Ecto neural progenitor cell (in vitro differentiated cells): ENCODE measurements around the gene LRP1.

Source experiments
- DNase-seq: peaks from one replicate; pipeline ENCODE4 v3.0.0-alpha.2; 2018; ENCODE audit warnings: low spot score

The LRP1 gene

GRCh38 chr12:57236201-57236924 is 108.1 kb downstream of the LRP1 start:
- peak; percentile 83 for DNase-seq

GRCh38 chr12:57236925-57237595 is 108.8 kb downstream of the LRP1 start:
- peak; percentile 64 for DNase-seq

GRCh38 chr12:57237596-57237931 is 109.3 kb downstream of the LRP1 start:
- DNase-seq = no peak

DNA sequence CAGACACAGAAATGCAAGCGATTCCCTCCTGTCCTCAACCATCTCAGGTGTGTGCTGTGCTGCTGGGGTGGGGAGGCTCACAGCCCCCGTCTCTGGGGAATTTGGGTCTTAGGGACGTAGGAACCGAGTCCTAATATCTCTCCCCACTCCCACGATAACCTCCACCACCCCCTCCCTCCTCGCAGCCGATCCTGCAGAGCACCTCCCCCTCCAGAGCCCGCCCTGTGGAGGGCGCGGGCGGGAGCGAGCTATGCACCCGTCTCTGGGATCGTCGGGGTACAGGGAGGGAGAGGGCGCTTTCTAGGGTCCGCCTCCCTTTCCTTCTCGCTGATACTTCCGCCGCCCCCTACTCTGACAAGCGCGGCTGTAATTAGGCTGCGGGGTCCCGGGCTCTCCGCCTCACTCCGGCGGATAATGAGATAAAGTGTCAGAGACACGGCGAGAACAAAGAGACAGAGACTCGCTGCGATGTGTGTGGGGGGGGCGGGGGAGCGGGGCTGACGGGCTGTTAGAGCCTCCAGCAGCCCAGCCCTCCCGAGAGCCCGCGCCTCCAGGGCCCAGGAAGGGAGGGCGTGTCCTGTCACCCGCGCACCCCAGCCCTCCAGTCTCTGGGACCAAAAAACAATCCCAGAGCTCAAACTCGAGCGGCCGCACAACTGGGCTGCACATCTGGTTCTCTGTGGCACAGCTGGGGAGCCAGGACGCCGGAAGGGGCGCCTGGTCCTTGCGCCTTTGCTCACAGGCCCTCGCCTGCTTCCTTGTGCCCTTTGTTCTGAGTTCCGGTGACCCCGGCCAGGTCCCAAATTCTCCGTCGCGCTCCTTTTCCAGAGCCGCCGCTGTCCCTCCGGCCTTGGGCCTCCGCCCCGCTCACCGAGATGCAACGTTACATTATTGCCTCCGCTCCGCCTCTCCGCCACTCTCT is 109.9 kb downstream of the LRP1 start:
- peak; percentile 82 for DNase-seq

GRCh38 chr12:57238854-57239554 is 110.7 kb downstream of the LRP1 start:
- peak; percentile 98 for DNase-seq

GRCh38 chr12:57239587-57240065 is 111.3 kb downstream of the LRP1 start:
- peak; percentile 70 for DNase-seq

GRCh38 chr12:57240066-57240921 is 112.0 kb downstream of the LRP1 start:
- peak; percentile 77 for DNase-seq

GRCh38 chr12:57240926-57241401 is 112.7 kb downstream of the LRP1 start:
- DNase-seq = peak; percentile 83

- peak; percentile 64 for DNase-seq
Observed at GRCh38 chr12:57241402-57242310, 113.4 kb downstream of the LRP1 start.

- DNase-seq = no peak
Observed at GRCh38 chr12:57242329-57242690, 114.0 kb downstream of the LRP1 start.

- peak; percentile 97 for DNase-seq
Observed at GRCh38 chr12:57242691-57243454, 114.6 kb downstream of the LRP1 start.

DNA sequence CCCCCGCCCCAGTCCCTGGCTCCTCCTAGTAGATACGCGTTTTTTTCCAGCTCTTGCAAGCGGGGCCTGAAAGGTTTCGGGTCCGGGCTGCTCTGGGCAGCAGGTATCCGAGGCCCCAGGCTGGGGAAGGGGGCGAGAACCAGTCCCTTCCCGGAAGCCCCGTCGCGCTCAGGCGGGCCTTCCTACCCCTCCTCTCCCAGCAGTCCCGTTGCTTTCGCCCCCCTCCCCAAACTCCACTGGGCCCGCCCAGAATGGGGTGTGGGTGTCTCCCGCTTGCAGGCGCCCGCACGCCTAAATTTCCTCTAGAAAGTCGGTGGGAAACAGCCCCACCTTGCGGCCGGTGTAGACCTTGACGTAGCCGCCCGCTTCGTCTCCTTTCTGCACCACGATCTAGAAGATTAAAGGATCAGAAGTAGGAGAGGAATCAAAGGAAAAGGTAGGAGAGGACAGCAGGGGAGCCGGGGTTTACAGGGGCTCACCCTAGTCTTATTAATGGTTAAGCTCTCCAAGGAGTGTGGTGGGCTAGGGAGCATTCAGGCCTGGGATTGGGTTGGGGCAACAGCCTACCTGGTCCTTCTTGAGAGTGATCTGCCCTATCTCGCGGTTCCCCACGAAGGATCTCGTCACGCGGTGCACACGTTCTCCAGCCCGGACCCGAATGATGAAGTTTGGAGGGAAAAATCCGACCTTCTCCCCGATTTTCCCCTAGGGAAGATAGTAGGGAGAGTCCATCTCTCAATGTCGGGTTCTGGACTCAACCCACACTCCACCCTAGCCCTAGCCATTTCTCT is 115.4 kb downstream of the LRP1 start:
- peak; percentile 96 for DNase-seq

- DNase-seq = no peak
Observed at GRCh38 chr12:57244312-57244696, 116.0 kb downstream of the LRP1 start.

- DNase-seq = no peak
Observed at GRCh38 chr12:57247041-57247440, 118.8 kb downstream of the LRP1 start.

GRCh38 chr12:57248934-57249742 is 120.9 kb downstream of the LRP1 start:
- DNase-seq = no peak

GRCh38 chr12:57250541-57250940 is 122.3 kb downstream of the LRP1 start:
- no peak for DNase-seq

GRCh38 chr12:57250956-57251355 is 122.7 kb downstream of the LRP1 start, which contains the start of gene STAC3:
Gene STAC3, minus strand, starts transcription at chr12:57251187. Its CDS starts 1,551 bp downstream, at chr12:57249636.
- DNase-seq = no peak
